HCT116 (cell line): Measurements from ENCODE around the gene TMEM247. TPM values are rescaled to one million over a fixed set of nuclear protein-coding genes. Genes with fewer than 3 reads are reported as not detected.
A peak's percentile ranks its signal among the peaks of the same experiment; 100 is the strongest.

Experiments used
- ATAC-seq: fragments of 200-7000 bp; cut with Tn5 transposase; 2 replicates; pipeline ENCODE4 v1.9.1; 2020; ENCODE audit warnings: mild to moderate bottlenecking, moderate library complexity
- BruUV-seq: library from RNA; stranded (reverse); fragments of 400-500 nt; replicated peaks from 2 replicates; lab custom pipeline; 2021; lab: Mats Ljungman, UMichigan
- CTCF ChIA-PET: fragments of 300-600 bp; sonication (Branson Sonifier 250); formaldehyde crosslinking; loops from one replicate; lab custom pipeline; 2021; ENCODE audit warnings: antibody characterized with exemption; lab: Charles Lee
- POLR2A ChIA-PET: fragments of 300-600, 350-600 bp; sonication (Branson Sonifier 250); formaldehyde crosslinking; loops from one replicate; lab custom pipeline; 2021; ENCODE audit warnings: antibody characterized with exemption; lab: Charles Lee
- RAD21 ChIA-PET, 2 experiments: fragments of 300-600 bp; sonication (Branson Sonifier 250); formaldehyde crosslinking; loops; one replicate each; lab custom pipeline; 2023; ENCODE audit warnings: low total read pairs in 2 of 2; ENCODE audit not compliant: uncharacterized antibody in 2 of 2, unreplicated experiment in 2 of 2, low non-redundant PET in 1 of 2; lab: Charles Lee
- DNase-seq: peaks from one replicate; pipeline ENCODE4 v3.0.0-alpha.2; 2010; ENCODE audit warnings: low read depth, low spot score
- H2AFZ ChIP-seq: fragments of 200-600 bp; shearing (Covaris generic), sonication (generic); 2 replicates; pipeline ENCODE4 v1.6.1; 2017; ENCODE audit warnings: low read depth, mixed run types, mixed read lengths, antibody characterized with exemption, low read length; ENCODE audit not compliant: poor library complexity, severe bottlenecking
- H3K27ac ChIP-seq: 2 replicates; pipeline ENCODE4 v1.5.1; 2012; ENCODE audit warnings: low read depth, low read length
- H3K27me3 ChIP-seq: fragments of 200-600 bp; sonication (generic); 2 replicates; pipeline ENCODE4 v1.6.1; 2016; ENCODE audit warnings: mixed run types, low read length, mixed read lengths; ENCODE audit not compliant: insufficient read depth
- H3K36me3 ChIP-seq, 2 experiments: fragments of 200-500 bp in 1 of 2; fragments of 200-600 bp in 1 of 2; sonication (Bioruptor generic) in 1 of 2; sonication (generic) in 1 of 2; 2 replicates each; pipeline versions ENCODE4 v1.5.1 to v1.6.1; 2014 to 2016; ENCODE audit warnings: low read length in 2 of 2, inconsistent platforms in 1 of 2, mixed read lengths in 1 of 2, mixed run types in 1 of 2; ENCODE audit not compliant: insufficient read depth in 2 of 2, control insufficient read depth in 1 of 2
- H3K4me1 ChIP-seq, 2 experiments: fragments of 200-600 bp in 1 of 2; sonication (generic) in 1 of 2; 2 replicates each; pipeline versions ENCODE4 v1.5.1 to v1.6.1; 2012 to 2017; ENCODE audit warnings: low read length in 2 of 2, inconsistent platforms in 1 of 2, mild to moderate bottlenecking in 1 of 2, mixed read lengths in 1 of 2, mixed run types in 1 of 2, moderate library complexity in 1 of 2; ENCODE audit not compliant: insufficient read depth in 2 of 2, control insufficient read depth in 1 of 2
- H3K4me2 ChIP-seq: fragments of 200-600 bp; sonication (generic); 2 replicates; pipeline ENCODE4 v1.6.1; 2017; ENCODE audit warnings: mixed run types, low read length, mixed read lengths
- H3K4me3 ChIP-seq, 2 experiments: fragments of 200-600 bp in 1 of 2; sonication (generic) in 1 of 2; replicated peaks in 1 of 2; 2 replicates each; pipeline ENCODE4 v1.5.1; 2011 to 2016; ENCODE audit warnings: low read length in 2 of 2, control low read depth in 1 of 2, low read depth in 1 of 2, mild to moderate bottlenecking in 1 of 2, mixed read lengths in 1 of 2, mixed run types in 1 of 2
- H3K79me2 ChIP-seq: fragments of 200-600 bp; sonication (generic); 2 replicates; pipeline ENCODE4 v1.6.1; 2017; ENCODE audit warnings: mild to moderate bottlenecking, mixed run types, low read length, moderate library complexity, mixed read lengths; ENCODE audit not compliant: insufficient read depth
- H3K9ac ChIP-seq: fragments of 200-600 bp; sonication (generic); 2 replicates; pipeline ENCODE4 v1.6.1; 2016; ENCODE audit warnings: low read length, mixed read lengths
- H3K9me2 ChIP-seq: fragments of 200-600 bp; sonication (generic), shearing (Covaris generic); 2 replicates; pipeline ENCODE4 v1.6.1; 2017; ENCODE audit warnings: mixed run types, mild to moderate bottlenecking, moderate library complexity; ENCODE audit not compliant: insufficient read depth
- H3K9me3 ChIP-seq, 2 experiments: fragments of 200-500 bp in 1 of 2; fragments of 200-600 bp in 1 of 2; sonication (Bioruptor generic) in 1 of 2; sonication (generic) in 1 of 2; 2 replicates each; pipeline ENCODE4 v1.6.1; 2014 to 2017; ENCODE audit warnings: low read length in 2 of 2, mixed read lengths in 2 of 2, inconsistent platforms in 1 of 2, low read depth in 1 of 2, mild to moderate bottlenecking in 1 of 2, mixed run types in 1 of 2, moderate library complexity in 1 of 2; ENCODE audit not compliant: control insufficient read depth in 1 of 2, insufficient read depth in 1 of 2
- H4K20me1 ChIP-seq: fragments of 200-600 bp; sonication (generic), shearing (Covaris generic); 2 replicates; pipeline ENCODE4 v1.6.1; 2017; ENCODE audit warnings: mixed run types, mild to moderate bottlenecking, moderate library complexity; ENCODE audit not compliant: insufficient read depth
- CEBPB ChIP-seq: IDR thresholded peaks from 2 replicates; pipeline ENCODE4 v1.6.1; 2012; ENCODE audit warnings: low read depth
- ELF1 ChIP-seq: IDR thresholded peaks from 2 replicates; pipeline ENCODE4 v1.6.1; 2012; ENCODE audit warnings: low read depth, borderline replicate concordance
- JUND ChIP-seq: IDR thresholded peaks from 2 replicates; pipeline ENCODE4 v1.6.1; 2012
- MAX ChIP-seq: IDR thresholded peaks from 2 replicates; pipeline ENCODE4 v1.6.1; 2012
- RAD21 ChIP-seq: IDR thresholded peaks from 2 replicates; pipeline ENCODE4 v1.6.1; 2012; ENCODE audit warnings: low read depth, mild to moderate bottlenecking
- REST ChIP-seq: IDR thresholded peaks from 2 replicates; pipeline ENCODE4 v1.6.1; 2012; ENCODE audit warnings: low read depth
- SIN3A ChIP-seq: IDR thresholded peaks from 2 replicates; pipeline ENCODE4 v1.6.1; 2012; ENCODE audit warnings: low read depth
- SP1 ChIP-seq: IDR thresholded peaks from 2 replicates; pipeline ENCODE4 v1.6.1; 2012; ENCODE audit warnings: low read depth
- YY1 ChIP-seq: IDR thresholded peaks from 2 replicates; pipeline ENCODE4 v1.6.1; 2011; ENCODE audit warnings: low read length, low read depth, moderate library complexity, mild to moderate bottlenecking; ENCODE audit not compliant: insufficient replicate concordance; ENCODE audit errors: extremely low read depth
- intact Hi-C: fragments of 100-400 bp; cut with micrococcal nuclease; formaldehyde crosslinking; loops from 2 replicates; pipeline ENCODE4 v1.10.0; 2022
- total RNA-seq: library from RNA; stranded (reverse); gene quantifications from one replicate; pipeline ENCODE4 v1.2.1, GENCODE V29; 2021; ENCODE audit not compliant: unreplicated experiment

TMEM247 gene
- total RNA-seq, 1 experiment from 2014 or later = not detected

- Histone ChIP-seq H2AFZ (no peak overlapping the region), H3K4me1 (peaks cover 5 to 24% of the 10 kb centered on the region in 2 experiments; a peak in 3 of 4 replicates), H4K20me1 (no peaks in the 10 kb centered on the region), H3K9me2 (no peaks in the 10 kb centered on the region), H3K36me3 (no peaks in the 10 kb centered on the region), H3K79me2 (no peaks in the 10 kb centered on the region), H3K9me3 (no peaks in the 10 kb centered on the region), H3K4me2 (no peak overlapping the region), H3K27ac (no peak overlapping the region), H3K27me3 (no peaks in the 10 kb centered on the region), H3K9ac (no peak overlapping the region), H3K4me3 (no peak overlapping the region)
- ChIA-PET RAD21 (no interaction called here), POLR2A (no interaction called here), CTCF (no interaction called here)
- intact Hi-C loops = no loop called here
- ATAC-seq (no peak), DNase-seq (no peak)
- TF ChIP-seq RAD21 = no peak
- no TSS peak for BruUV-seq
These were observed 7.1 kb downstream of the TMEM247 start for GRCh38 chr2:46486436-46486835.

- Histone ChIP-seq H3K27ac (no peak overlapping the region), H3K9ac (no peak overlapping the region), H3K9me2 (no peaks in the 10 kb centered on the region), H3K27me3 (no peaks in the 10 kb centered on the region), H2AFZ (no peak overlapping the region), H3K4me2 (peak overlapping the region; percentile 20; the same call in 1 of the 2 replicates), H3K36me3 (no peaks in the 10 kb centered on the region), H3K4me3 (no peak overlapping the region), H4K20me1 (no peaks in the 10 kb centered on the region), H3K9me3 (no peaks in the 10 kb centered on the region), H3K79me2 (no peaks in the 10 kb centered on the region), H3K4me1 (peaks cover 5 to 23% of the 10 kb centered on the region in 2 experiments; a peak in 3 of 4 replicates)
- ChIA-PET CTCF (no interaction called here), RAD21 (no interaction called here), POLR2A (no interaction called here)
- no peak for TF ChIP-seq MAX
- TF ChIP-seq YY1 = no peak
- TF ChIP-seq SP1 = no peak
- no peak for TF ChIP-seq SIN3A
- TF ChIP-seq JUND = no peak
- no peak for TF ChIP-seq ELF1
- TF ChIP-seq CEBPB = no peak
- TF ChIP-seq REST = no peak
- intact Hi-C loops = no loop called here
- ATAC-seq = peak; percentile 55
- no peak for DNase-seq
- no TSS peak for BruUV-seq
These were observed 8.4 kb downstream of the TMEM247 start for GRCh38 chr2:46487667-46488335.
